ENCODE measurements around the gene JAM3.

GRCh38 chr11:134159652-134160051 is 90.8 kb downstream of the JAM3 start:
- no peak for TF ChIP-seq CTCF (IDR thresholded peaks at IDR 0.05)
- TF ChIP-seq ZFX (IDR thresholded peaks at IDR 0.05; ENCODE audit: borderline replicate concordance): no peak

All from 22Rv1 (cell line).